ENCODE results near the gene NUP210. TPM values are rescaled to one million over a fixed set of nuclear protein-coding genes. Genes with fewer than 3 reads are reported as not detected.

NUP210 gene
- total and polyA plus RNA-seq, 2 donors (not counting 3 experiments of a cell fraction or from before 2014, with no cell fraction given): 0.14 to 0.84 TPM

DNA sequence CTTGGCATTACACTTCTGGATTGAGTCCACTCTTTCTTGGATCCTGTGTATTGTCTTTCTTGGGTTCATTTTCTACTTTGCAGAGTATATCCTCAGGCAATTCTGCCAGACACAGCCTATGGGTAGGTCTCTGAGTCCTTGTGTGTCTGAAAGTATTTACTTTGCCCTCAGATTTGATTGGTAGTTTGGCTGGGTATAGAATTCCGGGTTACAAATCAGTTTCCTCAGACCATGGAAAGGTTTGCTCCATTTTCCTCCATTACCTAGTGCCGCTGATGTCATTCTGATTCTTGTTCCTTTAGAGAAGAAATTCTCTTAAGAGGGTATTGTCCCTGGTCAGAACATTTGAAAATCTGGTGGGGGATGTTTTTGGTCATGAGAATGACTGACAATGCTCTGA is 133.2 kb downstream of the NUP210 start:
- dilution Hi-C loops (cut with MboI; ENCODE audit: extremely low pct_ligation_motif_present, low sequenced_read_pairs) (no loop called here), intact Hi-C loops (cut with micrococcal nuclease) (no loop called here)
- Histone ChIP-seq H3K9me1 (replicated peaks; ENCODE audit: control insufficient read depth, extremely low read depth, insufficient read depth, low read length) (no peaks in the 10 kb centered on the region), H3K4me1 (ENCODE audit: control insufficient read depth, extremely low read depth, insufficient read depth, low read length) (no peaks in the 10 kb centered on the region), H3K27me3 (ENCODE audit: control insufficient read depth in 2 of 2, insufficient read depth in 2 of 2, low read length in 2 of 2) (peaks cover 13 to 18% of the 10 kb centered on the region in 2 experiments), H3K4me2 (ENCODE audit: insufficient read depth, low read length) (no peak overlapping the region), H3K9me3 (replicated peaks; ENCODE audit: control insufficient read depth, insufficient read depth, low read length) (peaks cover 2% of the 10 kb centered on the region), H2AFZ (ENCODE audit: low read depth, low read length) (no peak overlapping the region), H3K9ac (replicated peaks; ENCODE audit: extremely low read depth, insufficient read depth, low read length) (no peak overlapping the region), H3K4me3 (replicated peaks in 1 of 3; ENCODE audit: insufficient read depth in 1 of 3, low read depth in 1 of 3, low read length in 3 of 3) (no peak overlapping the region), H3K27ac (ENCODE audit: insufficient read depth, low read depth, low read length) (no peak overlapping the region), H4K20me1 (replicated peaks; ENCODE audit: control insufficient read depth, extremely low read depth, insufficient read depth, low read length) (no peaks in the 10 kb centered on the region), H3K36me3 (ENCODE audit: control insufficient read depth in 2 of 2, extremely low read depth in 1 of 2, insufficient read depth in 2 of 2, low read length in 2 of 2) (no peaks in the 10 kb centered on the region), H3K79me2 (ENCODE audit: control insufficient read depth, insufficient read depth, low read length) (no peaks in the 10 kb centered on the region)
- DNase-seq (ENCODE audit: low read depth, low spot score): no peak
- TF ChIP-seq POLR2A (IDR thresholded peaks at IDR 0.05; ENCODE audit: low read depth, low read length) (no peak), JUN (IDR thresholded peaks at IDR 0.05; ENCODE audit: borderline replicate concordance, insufficient read depth, insufficient read length, low read depth) (no peak), MYC (IDR thresholded peaks at IDR 0.05; ENCODE audit: low read depth, low read length) (no peak), POLR2AphosphoS5 (IDR thresholded peaks at IDR 0.05; ENCODE audit: insufficient read depth, low read depth, low read length) (no peak), FOS (IDR thresholded peaks at IDR 0.05; ENCODE audit: borderline replicate concordance, insufficient read depth, low read length) (no peak), GATA2 (IDR thresholded peaks at IDR 0.05; ENCODE audit: insufficient read depth, insufficient read length, low read depth, low read length) (no peak), EZH2 (IDR thresholded peaks at IDR 0.05; ENCODE audit: borderline replicate concordance, low read depth, low read length, severe bottlenecking) (no peak)
- TF ChIP-seq, protein P1, sequence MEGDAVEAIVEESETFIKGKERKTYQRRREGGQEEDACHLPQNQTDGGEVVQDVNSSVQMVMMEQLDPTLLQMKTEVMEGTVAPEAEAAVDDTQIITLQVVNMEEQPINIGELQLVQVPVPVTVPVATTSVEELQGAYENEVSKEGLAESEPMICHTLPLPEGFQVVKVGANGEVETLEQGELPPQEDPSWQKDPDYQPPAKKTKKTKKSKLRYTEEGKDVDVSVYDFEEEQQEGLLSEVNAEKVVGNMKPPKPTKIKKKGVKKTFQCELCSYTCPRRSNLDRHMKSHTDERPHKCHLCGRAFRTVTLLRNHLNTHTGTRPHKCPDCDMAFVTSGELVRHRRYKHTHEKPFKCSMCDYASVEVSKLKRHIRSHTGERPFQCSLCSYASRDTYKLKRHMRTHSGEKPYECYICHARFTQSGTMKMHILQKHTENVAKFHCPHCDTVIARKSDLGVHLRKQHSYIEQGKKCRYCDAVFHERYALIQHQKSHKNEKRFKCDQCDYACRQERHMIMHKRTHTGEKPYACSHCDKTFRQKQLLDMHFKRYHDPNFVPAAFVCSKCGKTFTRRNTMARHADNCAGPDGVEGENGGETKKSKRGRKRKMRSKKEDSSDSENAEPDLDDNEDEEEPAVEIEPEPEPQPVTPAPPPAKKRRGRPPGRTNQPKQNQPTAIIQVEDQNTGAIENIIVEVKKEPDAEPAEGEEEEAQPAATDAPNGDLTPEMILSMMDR (IDR thresholded peaks at IDR 0.05; ENCODE audit: extremely low read depth in 1 of 2, insufficient read depth in 1 of 2, low read depth in 1 of 2, low read length in 2 of 2): no peak
- TF ChIP-seq, protein P2, sequence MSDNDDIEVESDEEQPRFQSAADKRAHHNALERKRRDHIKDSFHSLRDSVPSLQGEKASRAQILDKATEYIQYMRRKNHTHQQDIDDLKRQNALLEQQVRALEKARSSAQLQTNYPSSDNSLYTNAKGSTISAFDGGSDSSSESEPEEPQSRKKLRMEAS (IDR thresholded peaks at IDR 0.05; ENCODE audit: insufficient read depth, insufficient read length): no peak
- POLR2A ChIA-PET: no interaction called here
- BruUV-seq (replicated peaks): no TSS peak
- CTCF ChIA-PET: no interaction called here
- no peak for FAIRE-seq

Data from endothelial cell of umbilical vein (primary cell).